NCI-H748 treated with DMSO at 0.1 percent for 48 hours (cell line): ENCODE measurements around the gene USP48.

ENCODE experiments used
- DNase-seq: peaks from one replicate; lab custom pipeline; 2025; lab: John Stamatoyannopoulos, UW

The USP48 gene

GRCh38 chr1:21749109-21749508 is 33.8 kb downstream of the USP48 start:
- DNase-seq: no peak

GRCh38 chr1:21743476-21743875 is 39.5 kb downstream of the USP48 start:
- DNase-seq: no peak

- no peak for DNase-seq
These were observed 40.4 kb downstream of the USP48 start for GRCh38 chr1:21742578-21742977.

- DNase-seq: no peak
These were observed 41.7 kb downstream of the USP48 start for GRCh38 chr1:21741206-21741605.

GRCh38 chr1:21736876-21737275 is 46.1 kb downstream of the USP48 start:
- no peak for DNase-seq

GRCh38 chr1:21736011-21736410 is 46.9 kb downstream of the USP48 start:
- DNase-seq: no peak

- no peak for DNase-seq
These were observed 48.4 kb downstream of the USP48 start for GRCh38 chr1:21734526-21734925.

GRCh38 chr1:21732664-21733063 is 50.3 kb downstream of the USP48 start:
- DNase-seq: no peak

GRCh38 chr1:21725748-21726392 is 57.1 kb downstream of the USP48 start:
- DNase-seq: no peak

- no peak for DNase-seq
These were observed 58.4 kb downstream of the USP48 start for GRCh38 chr1:21724570-21724969.

GRCh38 chr1:21724098-21724497 is 58.9 kb downstream of the USP48 start:
- no peak for DNase-seq

- DNase-seq: no peak
These were observed 61.5 kb downstream of the USP48 start for GRCh38 chr1:21721295-21721985.

GRCh38 chr1:21716169-21716568 is 66.8 kb downstream of the USP48 start:
- DNase-seq: no peak

- no peak for DNase-seq
These were observed 75.1 kb downstream of the USP48 start for GRCh38 chr1:21707891-21708290.

GRCh38 chr1:21707086-21707840 is 75.7 kb downstream of the USP48 start:
- no peak for DNase-seq

- DNase-seq: no peak
These were observed 76.7 kb downstream of the USP48 start for GRCh38 chr1:21706151-21706835.

GRCh38 chr1:21705303-21705980 is 77.5 kb downstream of the USP48 start:
- no peak for DNase-seq

GRCh38 chr1:21704145-21704544 is 78.8 kb downstream of the USP48 start:
- no peak for DNase-seq

GRCh38 chr1:21703318-21703963 is 79.5 kb downstream of the USP48 start:
- DNase-seq: no peak

GRCh38 chr1:21702780-21703179 is 80.2 kb downstream of the USP48 start:
- DNase-seq: no peak

GRCh38 chr1:21701401-21701800 is 81.5 kb downstream of the USP48 start:
- no peak for DNase-seq
